GM12875 (cell line): ENCODE results near the gene GRIP1.

Source experiments
- H3K4me3 ChIP-seq: one replicate; pipeline ENCODE4 v1.5.1; 2011; ENCODE audit warnings: low read depth, low read length, control low read depth
- CTCF ChIP-seq: IDR thresholded peaks from 2 replicates; pipeline ENCODE4 v1.5.1; 2011; ENCODE audit warnings: low read depth, mild to moderate bottlenecking, control low read depth, inconsistent platforms, low read length, moderate library complexity, borderline replicate concordance; ENCODE audit not compliant: insufficient read depth

Gene GRIP1

GRCh38 chr12:66664076-66664475 is 14.8 kb downstream of the GRIP1 start:
- H3K4me3 ChIP-seq = no peak overlapping the region
- TF ChIP-seq CTCF = no peak

- no peak for TF ChIP-seq CTCF
- no peak overlapping the region for H3K4me3 ChIP-seq
Measured at GRCh38 chr12:66663611-66664010, 15.3 kb downstream of the GRIP1 start.

- no peak overlapping the region for H3K4me3 ChIP-seq
- no peak for TF ChIP-seq CTCF
Measured at GRCh38 chr12:66662729-66663128, 16.1 kb downstream of the GRIP1 start.

GRCh38 chr12:66662179-66662578 is 16.7 kb downstream of the GRIP1 start:
- no peak overlapping the region for H3K4me3 ChIP-seq
- TF ChIP-seq CTCF = no peak

GRCh38 chr12:66661357-66661756 is 17.5 kb downstream of the GRIP1 start:
- H3K4me3 ChIP-seq = no peak overlapping the region
- no peak for TF ChIP-seq CTCF

- no peak for TF ChIP-seq CTCF
- H3K4me3 ChIP-seq = no peak overlapping the region
Measured at GRCh38 chr12:66653796-66654195, 25.1 kb downstream of the GRIP1 start.

- no peak for TF ChIP-seq CTCF
- no peak overlapping the region for H3K4me3 ChIP-seq
Measured at GRCh38 chr12:66648033-66648735, 30.7 kb downstream of the GRIP1 start.
